ENCODE data around the gene DCAF4L1. TPM values are rescaled to one million over a fixed set of nuclear protein-coding genes. Genes with fewer than 3 reads are reported as not detected.

DCAF4L1 gene
- total RNA-seq, 5 donors from 2014 or later (not counting 1 experiment from before 2014, with no cell fraction given) = 0.10 to 0.55 (median 0.37) TPM

DNA sequence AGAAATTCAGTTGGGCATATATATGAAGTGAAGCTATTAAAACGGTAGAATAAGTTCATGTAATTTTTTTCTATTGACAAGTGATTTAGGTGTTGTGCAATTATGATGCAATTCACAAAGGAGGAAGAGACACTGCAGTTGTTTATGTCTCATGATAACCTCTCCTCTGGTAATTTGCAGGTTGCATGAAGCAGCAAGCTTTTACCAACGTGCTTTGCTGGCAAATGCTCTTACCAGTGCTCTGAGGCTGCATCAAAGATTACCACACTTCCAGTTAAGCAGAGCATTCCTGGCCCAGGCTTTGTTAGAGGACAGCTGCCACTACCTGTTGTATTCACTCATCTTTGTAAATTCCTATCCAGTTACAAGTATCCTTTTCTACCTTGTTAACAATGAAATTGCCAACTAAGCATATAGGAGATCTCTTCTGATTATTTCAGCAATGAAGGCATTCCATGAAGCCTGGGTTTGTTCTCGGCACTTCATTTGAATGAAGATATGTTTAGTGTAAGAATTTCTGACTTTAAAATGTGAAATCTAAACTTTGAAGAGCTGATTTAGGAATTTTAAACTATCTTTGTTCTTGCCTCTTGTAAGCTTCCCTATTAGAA, 42.4 kb upstream of the DCAF4L1 start:
- H3K4me3 ChIP-seq (ENCODE audit: control insufficient read depth in 1 of 2, extremely low read depth in 1 of 2, low read length in 1 of 2) = no peak overlapping the region
- H3K9me3 Mint-ChIP-seq = peaks cover 0 to 5% (median 0%) of the 10 kb centered on the region in 3 donors
- H3K27ac ChIP-seq (ENCODE audit: low read length) = no peak overlapping the region
- H3K4me3 Mint-ChIP-seq = no peak overlapping the region
- no peak for DNase-seq
- ChIA-PET CTCF (interaction anchor here in 1 of 2 donors (0.6 kb wide), 1 partner anchor 44 kb away, joined by 3 read pairs; no protein-coding TSS in a partner anchor), POLR2A (interaction anchor here in 1 of 2 donors (0.6 kb wide), 1 partner anchor 566 kb away, joined by 3 read pairs; no protein-coding TSS in a partner anchor)
- H3K27ac Mint-ChIP-seq = no peak overlapping the region
- ATAC-seq (replicated peaks in 1 of 4) = no peak
- peaks cover 33% of the 10 kb centered on the region for H3K36me3 Mint-ChIP-seq
- H3K36me3 ChIP-seq (ENCODE audit: control insufficient read depth in 2 of 2, extremely low read depth in 1 of 2, insufficient read depth in 1 of 2, low read length in 1 of 2) = peaks cover 0 to 17% of the 10 kb centered on the region in 2 donors
- H3K27me3 ChIP-seq (replicated peaks in 1 of 2; ENCODE audit: control insufficient read depth in 2 of 2, extremely low read depth in 1 of 2, insufficient read depth in 2 of 2, low read length in 1 of 2) = no peaks in the 10 kb centered on the region
- no peaks in the 10 kb centered on the region for H3K9me3 ChIP-seq
- no peaks in the 10 kb centered on the region for H3K27me3 Mint-ChIP-seq
- WGBS (ENCODE audit: insufficient coverage) = 73% methylated on average over 3 of the region's 3 CpGs
- H3K4me1 ChIP-seq (ENCODE audit: control insufficient read depth in 1 of 2, extremely low read depth in 1 of 2, insufficient read depth in 2 of 2, low read length in 2 of 2) = peaks cover 9 to 20% of the 10 kb centered on the region in 2 experiments
- H3K4me1 Mint-ChIP-seq = peaks cover 57 to 66% (median 65%) of the 10 kb centered on the region in 3 donors

DNA sequence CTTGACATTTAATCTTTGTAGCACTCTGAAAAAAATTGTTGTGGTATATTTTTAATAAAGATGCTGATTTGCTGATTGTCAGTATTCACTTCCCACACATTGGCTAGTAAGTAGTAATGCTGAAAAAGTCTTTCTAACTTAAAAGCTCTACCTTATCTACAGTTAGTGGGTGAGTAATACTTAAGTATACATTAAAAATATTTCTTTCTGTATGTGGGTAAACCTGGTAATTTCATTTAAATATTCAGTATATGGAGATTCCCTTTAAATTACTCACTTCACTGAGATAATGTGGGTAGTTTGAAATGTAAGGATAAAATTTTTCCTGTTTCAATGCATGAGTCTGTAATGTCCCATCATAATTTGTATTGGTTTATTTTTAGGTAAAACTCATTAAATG, 40.7 kb upstream of the DCAF4L1 start:
- Histone ChIP-seq H3K36me3 (ENCODE audit: control insufficient read depth in 2 of 2, extremely low read depth in 1 of 2, insufficient read depth in 1 of 2, low read length in 1 of 2) (peaks cover 0 to 27% of the 10 kb centered on the region in 2 donors), H3K27ac (ENCODE audit: low read length) (no peak overlapping the region), H3K4me3 (ENCODE audit: control insufficient read depth in 1 of 2, extremely low read depth in 1 of 2, low read length in 1 of 2) (no peak overlapping the region), H3K27me3 (replicated peaks in 1 of 2; ENCODE audit: control insufficient read depth in 2 of 2, extremely low read depth in 1 of 2, insufficient read depth in 2 of 2, low read length in 1 of 2) (no peaks in the 10 kb centered on the region), H3K4me1 (ENCODE audit: control insufficient read depth in 1 of 2, extremely low read depth in 1 of 2, insufficient read depth in 2 of 2, low read length in 2 of 2) (peaks cover 7% of the 10 kb centered on the region in 2 experiments), H3K9me3 (no peaks in the 10 kb centered on the region)
- no peak for ATAC-seq (replicated peaks in 1 of 4)
- Mint-ChIP-seq H3K4me3 (no peak overlapping the region), H3K27me3 (no peaks in the 10 kb centered on the region), H3K27ac (no peak overlapping the region), H3K4me1 (peaks cover 43 to 52% (median 49%) of the 10 kb centered on the region in 3 donors), H3K9me3 (no peaks in the 10 kb centered on the region), H3K36me3 (peaks cover 37% of the 10 kb centered on the region)
- POLR2A ChIA-PET = interaction anchor here in 1 of 2 donors (0.7 kb wide), 1 partner anchor 57 kb away, joined by 14 read pairs; no protein-coding TSS in a partner anchor
- DNase-seq = no peak
- CTCF ChIA-PET = no interaction called here

- CTCF ChIA-PET = no interaction called here
- peaks cover 20 to 31% (median 28%) of the 10 kb centered on the region in 3 donors for H3K4me1 Mint-ChIP-seq
- H3K4me3 Mint-ChIP-seq = no peak overlapping the region
- Histone ChIP-seq H3K27me3 (replicated peaks in 1 of 2; ENCODE audit: control insufficient read depth in 2 of 2, extremely low read depth in 1 of 2, insufficient read depth in 2 of 2, low read length in 1 of 2) (no peaks in the 10 kb centered on the region), H3K36me3 (ENCODE audit: control insufficient read depth in 2 of 2, extremely low read depth in 1 of 2, insufficient read depth in 1 of 2, low read length in 1 of 2) (peaks cover 0 to 32% of the 10 kb centered on the region in 2 donors), H3K4me3 (ENCODE audit: control insufficient read depth in 1 of 2, extremely low read depth in 1 of 2, low read length in 1 of 2) (no peak overlapping the region), H3K27ac (ENCODE audit: low read length) (no peak overlapping the region), H3K9me3 (no peaks in the 10 kb centered on the region), H3K4me1 (ENCODE audit: control insufficient read depth in 1 of 2, extremely low read depth in 1 of 2, insufficient read depth in 2 of 2, low read length in 2 of 2) (peaks cover 0 to 2% of the 10 kb centered on the region in 2 experiments)
- no CpG with 5 or more reads among the region's 2 CpGs for WGBS (ENCODE audit: insufficient coverage)
- no peaks in the 10 kb centered on the region for H3K9me3 Mint-ChIP-seq
- peaks cover 35% of the 10 kb centered on the region for H3K36me3 Mint-ChIP-seq
- ATAC-seq (replicated peaks in 1 of 4) (no peak), DNase-seq (no peak)
- POLR2A ChIA-PET = no interaction called here
- no peaks in the 10 kb centered on the region for H3K27me3 Mint-ChIP-seq
- no peak overlapping the region for H3K27ac Mint-ChIP-seq
Measured at GRCh38 chr4:41943506-41943905, 38.0 kb upstream of the DCAF4L1 start.

GRCh38 chr4:41944089-41944488, 37.5 kb upstream of the DCAF4L1 start:
- Histone ChIP-seq H3K4me1 (ENCODE audit: control insufficient read depth in 1 of 2, extremely low read depth in 1 of 2, insufficient read depth in 2 of 2, low read length in 2 of 2) (peaks cover 0 to 2% of the 10 kb centered on the region in 2 experiments), H3K4me3 (ENCODE audit: control insufficient read depth in 1 of 2, extremely low read depth in 1 of 2, low read length in 1 of 2) (no peak overlapping the region), H3K27me3 (replicated peaks in 1 of 2; ENCODE audit: control insufficient read depth in 2 of 2, extremely low read depth in 1 of 2, insufficient read depth in 2 of 2, low read length in 1 of 2) (no peaks in the 10 kb centered on the region), H3K36me3 (ENCODE audit: control insufficient read depth in 2 of 2, extremely low read depth in 1 of 2, insufficient read depth in 1 of 2, low read length in 1 of 2) (peaks cover 0 to 31% of the 10 kb centered on the region in 2 donors), H3K27ac (ENCODE audit: low read length) (no peak overlapping the region), H3K9me3 (no peaks in the 10 kb centered on the region)
- Mint-ChIP-seq H3K4me3 (no peak overlapping the region), H3K9me3 (no peaks in the 10 kb centered on the region), H3K36me3 (peaks cover 33% of the 10 kb centered on the region), H3K4me1 (peaks cover 18 to 27% (median 23%) of the 10 kb centered on the region in 3 donors), H3K27ac (no peak overlapping the region), H3K27me3 (no peaks in the 10 kb centered on the region)
- ATAC-seq (replicated peaks in 1 of 4) (no peak), DNase-seq (no peak)
- ChIA-PET CTCF (no interaction called here), POLR2A (no interaction called here)

DNA sequence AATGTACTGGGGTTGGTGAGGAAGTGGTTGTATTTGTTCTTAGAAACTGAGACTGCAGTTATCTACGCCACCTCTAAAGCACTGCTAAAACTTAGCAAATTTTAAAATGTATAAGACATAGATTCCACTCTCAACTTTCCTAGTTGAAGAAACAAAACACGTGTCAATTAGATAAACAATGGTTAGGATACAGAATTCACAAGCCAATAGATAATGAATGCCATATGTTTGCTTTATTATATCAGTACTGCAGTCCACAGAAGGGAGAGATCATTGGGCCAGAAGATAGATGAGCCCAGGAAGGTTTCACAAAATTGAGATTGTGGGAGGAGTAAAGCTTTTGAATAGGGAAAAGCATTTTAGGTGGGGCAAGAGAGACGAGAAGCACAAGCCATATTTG, 32.0 kb upstream of the DCAF4L1 start:
- ChIA-PET CTCF (no interaction called here), POLR2A (no interaction called here)
- Histone ChIP-seq H3K4me1 (ENCODE audit: control insufficient read depth in 1 of 2, extremely low read depth in 1 of 2, insufficient read depth in 2 of 2, low read length in 2 of 2) (no peaks in the 10 kb centered on the region), H3K27me3 (replicated peaks in 1 of 2; ENCODE audit: control insufficient read depth in 2 of 2, extremely low read depth in 1 of 2, insufficient read depth in 2 of 2, low read length in 1 of 2) (no peaks in the 10 kb centered on the region), H3K27ac (ENCODE audit: low read length) (no peak overlapping the region), H3K36me3 (ENCODE audit: control insufficient read depth in 2 of 2, extremely low read depth in 1 of 2, insufficient read depth in 1 of 2, low read length in 1 of 2) (peaks cover 0 to 54% of the 10 kb centered on the region in 2 donors), H3K4me3 (ENCODE audit: control insufficient read depth in 1 of 2, extremely low read depth in 1 of 2, low read length in 1 of 2) (no peak overlapping the region), H3K9me3 (no peaks in the 10 kb centered on the region)
- WGBS (ENCODE audit: insufficient coverage) = 92% methylated on average over 1 of the region's 3 CpGs
- ATAC-seq (replicated peaks in 1 of 4) (no peak), DNase-seq (no peak)
- no peaks in the 10 kb centered on the region for H3K9me3 Mint-ChIP-seq
- H3K4me1 Mint-ChIP-seq = peaks cover 5 to 9% (median 7%) of the 10 kb centered on the region in 3 donors
- no peaks in the 10 kb centered on the region for H3K27me3 Mint-ChIP-seq
- peaks cover 45% of the 10 kb centered on the region for H3K36me3 Mint-ChIP-seq
- H3K4me3 Mint-ChIP-seq = no peak overlapping the region
- H3K27ac Mint-ChIP-seq = no peak overlapping the region

DNA sequence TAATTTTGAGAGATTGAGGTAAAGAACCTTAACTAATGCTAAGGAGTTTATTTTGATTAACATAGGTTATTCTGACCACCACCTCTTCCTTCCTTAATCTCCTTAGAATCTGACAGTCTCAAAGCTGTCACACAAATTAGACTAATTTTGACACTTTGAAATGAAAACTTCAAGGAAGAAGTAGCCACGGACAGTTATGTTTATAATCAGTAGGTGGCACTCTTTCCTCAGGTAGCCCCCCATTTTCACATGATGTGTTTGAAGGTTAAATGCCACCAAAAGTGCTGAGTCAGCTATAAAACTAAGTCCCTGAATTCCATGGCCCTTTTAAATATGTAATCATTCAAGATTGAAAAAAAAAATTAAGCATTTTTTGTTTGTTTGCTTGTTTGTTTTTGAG, 23.9 kb upstream of the DCAF4L1 start:
- no peaks in the 10 kb centered on the region for H3K9me3 Mint-ChIP-seq
- H3K4me1 ChIP-seq (ENCODE audit: control insufficient read depth in 1 of 2, extremely low read depth in 1 of 2, insufficient read depth in 2 of 2, low read length in 2 of 2) = no peaks in the 10 kb centered on the region
- ChIA-PET POLR2A (no interaction called here), CTCF (interaction anchor here in 1 of 2 donors (0.7 kb wide), 5 partner anchors 9 to 565 kb away, joined by 3 to 7 read pairs (median 6); no protein-coding TSS in a partner anchor)
- H3K27ac ChIP-seq (ENCODE audit: low read length) = no peak overlapping the region
- H3K27me3 ChIP-seq (replicated peaks in 1 of 2; ENCODE audit: control insufficient read depth in 2 of 2, extremely low read depth in 1 of 2, insufficient read depth in 2 of 2, low read length in 1 of 2) = no peaks in the 10 kb centered on the region
- no peaks in the 10 kb centered on the region for H3K9me3 ChIP-seq
- H3K4me1 Mint-ChIP-seq = no peaks in the 10 kb centered on the region
- no peak overlapping the region for H3K27ac Mint-ChIP-seq
- WGBS (ENCODE audit: insufficient coverage) = no CpG with 5 or more reads among the region's 1 CpG
- H3K4me3 Mint-ChIP-seq = no peak overlapping the region
- no peaks in the 10 kb centered on the region for H3K27me3 Mint-ChIP-seq
- DNase-seq (peak in 1 of 35 experiments; percentile 53), ATAC-seq (replicated peaks in 1 of 4) (no peak)
- peaks cover 19% of the 10 kb centered on the region for H3K36me3 Mint-ChIP-seq
- peaks cover 0 to 15% of the 10 kb centered on the region in 2 donors for H3K36me3 ChIP-seq (ENCODE audit: control insufficient read depth in 2 of 2, extremely low read depth in 1 of 2, insufficient read depth in 1 of 2, low read length in 1 of 2)
- no peak overlapping the region for H3K4me3 ChIP-seq (ENCODE audit: control insufficient read depth in 1 of 2, extremely low read depth in 1 of 2, low read length in 1 of 2)
